IgD-negative memory B cell (primary cell): ENCODE results near the gene NTN5. TPM values are rescaled to one million over a fixed set of nuclear protein-coding genes. Genes with fewer than 3 reads are reported as not detected.
"Not testable (repeated sequence)": the region's sequence is repeated elsewhere in the genome, so short reads cannot be mapped to it uniquely, and the experiment has no call there.

Experiments used
- H3K27ac Mint-ChIP-seq, 3 donors: one replicate each; pipeline ENCODE4 v1.8.0; 2020 to 2022; ENCODE audit warnings: mild to moderate bottlenecking in 3 of 3, mixed read lengths in 3 of 3, moderate library complexity in 1 of 3
- H3K27me3 Mint-ChIP-seq: one replicate; pipeline ENCODE4 v1.8.0; 2021; ENCODE audit warnings: mixed read lengths
- H3K36me3 Mint-ChIP-seq: one replicate; pipeline ENCODE4 v1.8.0; 2020; ENCODE audit warnings: mild to moderate bottlenecking, mixed read lengths
- H3K4me1 Mint-ChIP-seq, 3 donors: one replicate each; pipeline ENCODE4 v1.8.0; 2020 to 2022; ENCODE audit warnings: mixed read lengths in 3 of 3, mild to moderate bottlenecking in 1 of 3
- H3K4me3 Mint-ChIP-seq, 4 donors: one replicate each; pipeline ENCODE4 v1.8.0; 2020 to 2022; ENCODE audit warnings: mild to moderate bottlenecking in 4 of 4, mixed read lengths in 4 of 4, moderate library complexity in 3 of 4
- H3K9me3 Mint-ChIP-seq, 3 donors: one replicate each; pipeline ENCODE4 v1.8.0; 2020 to 2021; ENCODE audit warnings: mixed read lengths in 3 of 3, mild to moderate bottlenecking in 1 of 3
- polyA plus RNA-seq: library from polyadenylated mRNA; unstranded; fragments of 300-500 nt; fragmentation: Illumina TruSeq; gene quantifications from one replicate; pipeline ENCODE4 v1.2.3, GENCODE V29; 2021

NTN5 gene
- polyA plus RNA-seq, 1 donor from 2014 or later: 0.66 TPM

- Mint-ChIP-seq H3K9me3 (no peaks in the 10 kb centered on the region), H3K36me3 (no peaks in the 10 kb centered on the region), H3K27ac (no peak overlapping the region), H3K4me1 (no peaks in the 10 kb centered on the region), H3K4me3 (no peak overlapping the region), H3K27me3 (no peaks in the 10 kb centered on the region)
These were observed 4.1 kb downstream of the NTN5 start for GRCh38 chr19:48668761-48669160.

- H3K9me3 Mint-ChIP-seq: no peaks in the 10 kb centered on the region
- no peaks in the 10 kb centered on the region for H3K4me1 Mint-ChIP-seq
- no peaks in the 10 kb centered on the region for H3K27me3 Mint-ChIP-seq
- no peaks in the 10 kb centered on the region for H3K36me3 Mint-ChIP-seq
- no peak overlapping the region for H3K4me3 Mint-ChIP-seq
- no peak overlapping the region for H3K27ac Mint-ChIP-seq
These were observed 4.5 kb downstream of the NTN5 start for GRCh38 chr19:48668332-48668731.

DNA sequence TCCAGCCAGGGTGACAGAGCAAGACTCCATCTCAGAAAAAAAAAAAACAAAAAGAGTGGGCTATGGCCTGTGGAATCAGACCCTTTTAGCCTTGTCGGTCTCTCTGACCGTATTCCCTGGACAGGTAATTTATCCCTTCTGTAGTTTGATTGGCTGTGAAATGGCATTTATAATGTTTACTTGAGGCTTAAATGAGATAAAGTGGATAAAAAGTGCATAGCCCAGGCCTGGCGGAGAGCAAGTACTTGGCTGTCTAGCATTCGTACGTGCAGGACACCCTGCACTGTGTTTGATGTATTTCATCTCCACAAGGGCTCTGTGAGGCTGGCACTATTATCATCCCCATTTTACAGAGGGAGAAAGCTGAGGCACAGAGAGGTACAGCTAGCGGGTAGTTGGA, 7.0 kb downstream of the NTN5 start:
- Mint-ChIP-seq H3K27me3 (no peaks in the 10 kb centered on the region), H3K9me3 (no peaks in the 10 kb centered on the region), H3K4me3 (no peak overlapping the region), H3K4me1 (peaks cover 5% of the 10 kb centered on the region in 3 donors), H3K36me3 (no peaks in the 10 kb centered on the region), H3K27ac (no peak overlapping the region)

GRCh38 chr19:48664476-48664875, 8.3 kb downstream of the NTN5 start:
- Mint-ChIP-seq H3K9me3 (no peaks in the 10 kb centered on the region), H3K36me3 (no peaks in the 10 kb centered on the region)

GRCh38 chr19:48663667-48664066, 9.2 kb downstream of the NTN5 start:
- Mint-ChIP-seq H3K9me3 (no peaks in the 10 kb centered on the region), H3K4me1 (peaks cover 6 to 13% (median 9%) of the 10 kb centered on the region in 3 donors), H3K4me3 (no peak overlapping the region), H3K27me3 (no peaks in the 10 kb centered on the region), H3K36me3 (no peaks in the 10 kb centered on the region), H3K27ac (no peak overlapping the region)

More at GRCh38 chr19:48664476-48664875, 8.3 kb downstream of the NTN5 start:
- no peak overlapping the region for H3K4me3 Mint-ChIP-seq
- H3K27me3 Mint-ChIP-seq: no peaks in the 10 kb centered on the region
- peaks cover 6 to 10% (median 6%) of the 10 kb centered on the region in 3 donors for H3K4me1 Mint-ChIP-seq
- no peak overlapping the region for H3K27ac Mint-ChIP-seq

DNA sequence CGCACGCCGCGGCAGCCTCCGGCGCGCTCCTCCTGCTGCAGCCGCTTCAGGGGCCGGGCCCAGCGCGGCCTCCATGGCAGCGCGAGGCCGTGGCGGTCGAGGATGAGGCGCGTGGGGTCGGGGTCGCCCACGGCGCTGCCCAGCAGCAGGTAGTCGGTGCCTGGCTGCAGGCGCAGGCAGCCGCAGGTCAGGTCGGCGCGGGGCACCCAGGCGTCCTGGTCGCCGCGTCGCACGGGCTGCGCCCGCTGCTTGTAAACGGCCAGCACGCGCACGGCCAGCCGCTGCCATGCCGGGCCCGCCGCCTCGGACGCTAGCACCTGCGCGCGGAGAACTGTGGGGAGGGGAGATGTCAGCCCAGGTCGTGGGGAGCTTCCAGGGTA, 11.1 kb downstream of the NTN5 start:
- Mint-ChIP-seq H3K27ac (no peak overlapping the region), H3K27me3 (no peaks in the 10 kb centered on the region), H3K36me3 (no peaks in the 10 kb centered on the region), H3K4me1 (peaks cover 8 to 13% (median 10%) of the 10 kb centered on the region in 3 donors), H3K4me3 (no peak overlapping the region), H3K9me3 (no peaks in the 10 kb centered on the region)

- Mint-ChIP-seq H3K27ac (peak overlapping the region; percentile 66 to 99 (median 97)), H3K4me3 (peak overlapping the region; percentile 70 to 95 (median 83)), H3K36me3 (no peaks in the 10 kb centered on the region), H3K4me1 (peaks cover 8 to 13% (median 10%) of the 10 kb centered on the region in 3 donors), H3K27me3 (no peaks in the 10 kb centered on the region), H3K9me3 (no peaks in the 10 kb centered on the region)
These were observed 11.7 kb downstream of the NTN5 start for GRCh38 chr19:48660852-48661710.

DNA sequence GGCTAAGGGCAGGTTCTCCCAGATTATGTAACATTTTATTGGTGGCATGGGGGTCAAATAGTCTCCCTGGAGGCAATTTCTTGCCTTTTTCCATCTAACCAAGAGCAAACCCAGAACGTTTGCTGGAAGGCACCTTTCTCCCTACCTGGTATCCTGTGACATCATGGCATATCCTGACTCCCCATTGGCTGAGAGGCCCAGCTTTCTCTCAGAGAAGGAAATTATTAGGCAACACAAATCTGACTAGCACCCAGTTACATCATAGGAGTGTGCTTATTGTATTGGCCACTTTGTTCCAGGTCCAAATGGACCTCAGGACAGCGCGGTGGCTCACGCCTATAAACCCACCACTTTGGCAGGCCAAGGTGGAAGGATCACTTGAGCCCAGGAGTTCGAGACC, 13.0 kb downstream of the NTN5 start:
- H3K4me1 Mint-ChIP-seq: peaks cover 8 to 13% (median 10%) of the 10 kb centered on the region in 3 donors
- H3K9me3 Mint-ChIP-seq: no peaks in the 10 kb centered on the region
- H3K27me3 Mint-ChIP-seq: no peaks in the 10 kb centered on the region
- H3K36me3 Mint-ChIP-seq: no peaks in the 10 kb centered on the region
- peak overlapping the region in 1 of 3 donors; percentile 37 for H3K27ac Mint-ChIP-seq
- H3K4me3 Mint-ChIP-seq: peak overlapping the region in 2 of 4 donors; percentile 1 to 17

DNA sequence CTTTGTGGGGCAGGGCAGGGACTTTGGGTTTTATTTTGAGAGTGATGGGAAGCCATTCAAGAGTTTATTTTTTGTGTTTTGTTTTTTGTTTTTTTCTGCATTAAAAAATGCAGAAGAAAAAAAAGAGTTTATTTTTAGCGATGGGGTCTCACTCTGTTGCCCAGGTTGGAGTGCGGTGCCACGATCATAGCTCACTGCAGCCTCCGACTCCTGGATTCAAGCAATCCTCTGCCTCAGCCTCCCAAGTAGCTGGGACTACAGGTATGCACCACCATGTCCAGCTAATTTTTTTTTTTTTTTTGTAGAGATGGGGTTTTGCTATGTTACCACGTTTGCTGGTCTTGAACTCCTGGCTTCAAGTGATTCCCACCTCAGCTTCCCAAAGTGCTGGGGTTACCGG, 14.3 kb downstream of the NTN5 start:
- Mint-ChIP-seq H3K36me3 (no peaks in the 10 kb centered on the region), H3K4me3 (no peak overlapping the region), H3K27ac (peak overlapping the region in 1 of 3 donors; percentile 46), H3K4me1 (peaks cover 8 to 13% (median 10%) of the 10 kb centered on the region in 3 donors), H3K27me3 (no peaks in the 10 kb centered on the region), H3K9me3 (no peaks in the 10 kb centered on the region)

DNA sequence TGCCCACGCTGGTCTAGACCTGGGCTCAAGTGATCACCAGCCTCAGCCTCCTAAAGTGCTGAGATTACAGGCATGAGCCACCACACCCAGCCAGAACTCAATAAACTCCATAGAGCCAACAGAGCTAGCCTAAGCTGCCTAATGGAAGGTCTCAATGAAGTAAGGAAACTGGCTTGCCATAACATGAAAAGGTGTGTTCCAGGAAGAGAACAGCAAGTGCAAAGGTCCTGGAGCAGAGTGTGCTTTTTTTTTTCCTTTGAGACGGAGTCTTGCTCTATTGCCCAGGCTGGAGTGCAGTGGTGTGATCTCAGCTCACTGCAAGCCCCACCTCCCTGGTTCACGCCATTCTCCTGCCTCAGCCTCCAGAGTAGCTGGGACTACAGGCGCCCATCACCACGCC, 15.0 kb downstream of the NTN5 start:
- not testable (repeated sequence) for H3K9me3 Mint-ChIP-seq, H3K36me3 Mint-ChIP-seq, H3K4me3 Mint-ChIP-seq, H3K27me3 Mint-ChIP-seq, H3K27ac Mint-ChIP-seq
- peaks cover 8 to 13% (median 10%) of the 10 kb centered on the region in 3 donors for H3K4me1 Mint-ChIP-seq

GRCh38 chr19:48656840-48657474, 15.9 kb downstream of the NTN5 start:
- Mint-ChIP-seq H3K9me3 (no peaks in the 10 kb centered on the region), H3K4me1 (peaks cover 8 to 17% (median 15%) of the 10 kb centered on the region in 3 donors), H3K27me3 (no peaks in the 10 kb centered on the region), H3K4me3 (peak overlapping the region in 1 of 4 donors; percentile 24), H3K36me3 (no peaks in the 10 kb centered on the region), H3K27ac (no peak overlapping the region)

DNA sequence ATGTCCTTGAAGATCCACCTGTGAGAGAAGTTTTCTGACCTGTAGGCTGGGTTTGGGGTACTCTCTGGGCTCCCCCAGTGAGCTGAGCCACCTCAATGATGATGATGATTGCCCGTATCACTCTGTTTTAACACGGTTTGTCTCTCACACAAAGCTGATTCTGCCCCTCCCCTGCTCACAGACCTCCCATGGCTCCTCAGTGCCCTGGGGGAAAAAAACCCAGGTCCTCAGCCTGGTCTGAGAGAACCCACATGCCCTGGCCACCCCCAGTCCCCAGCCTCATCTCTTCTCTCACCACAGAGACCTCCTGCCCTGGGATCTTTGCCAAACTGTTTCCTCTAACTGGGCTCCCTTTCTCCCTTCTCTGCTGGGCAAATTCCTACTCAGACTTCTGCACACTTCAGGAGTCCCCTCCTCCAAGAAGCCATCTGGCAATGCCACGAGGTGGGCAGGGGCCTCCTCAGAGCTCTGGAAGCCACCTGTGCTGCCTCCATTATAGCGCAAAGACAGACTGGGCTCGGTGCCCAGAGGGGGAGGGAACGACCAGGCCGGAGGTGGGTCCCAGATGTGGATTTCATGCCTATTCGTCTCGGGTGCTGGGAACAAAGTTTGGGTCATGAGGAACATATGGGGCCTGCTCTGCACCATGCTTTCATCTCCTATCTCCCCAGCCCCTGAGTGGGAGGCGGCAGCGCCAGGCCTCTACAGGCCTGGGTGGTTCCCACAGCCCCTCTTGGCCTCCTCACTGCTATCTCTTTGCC, 18.3 kb downstream of the NTN5 start:
- no peaks in the 10 kb centered on the region for H3K9me3 Mint-ChIP-seq
- H3K27me3 Mint-ChIP-seq: no peaks in the 10 kb centered on the region
- H3K4me1 Mint-ChIP-seq: peaks cover 8 to 13% (median 10%) of the 10 kb centered on the region in 3 donors
- peak overlapping the region in 1 of 3 donors; percentile 12 for H3K27ac Mint-ChIP-seq
- peak overlapping the region in 2 of 4 donors; percentile 9 to 38 for H3K4me3 Mint-ChIP-seq
- H3K36me3 Mint-ChIP-seq: no peaks in the 10 kb centered on the region

- Mint-ChIP-seq H3K9me3 (peaks cover 0 to 2% (median 0%) of the 10 kb centered on the region in 3 donors), H3K4me3 (peak overlapping the region in 1 of 4 donors; percentile 56), H3K4me1 (peaks cover 11 to 23% (median 20%) of the 10 kb centered on the region in 3 donors), H3K27me3 (no peaks in the 10 kb centered on the region), H3K36me3 (no peaks in the 10 kb centered on the region), H3K27ac (peak overlapping the region; percentile 71 to 90 (median 76))
These were observed 21.2 kb downstream of the NTN5 start for GRCh38 chr19:48651683-48652048.

GRCh38 chr19:48650974-48651682, 21.7 kb downstream of the NTN5 start:
- peak overlapping the region; percentile 37 to 90 (median 86) for H3K27ac Mint-ChIP-seq
- H3K4me3 Mint-ChIP-seq: peak overlapping the region in 1 of 4 donors; percentile 39
- H3K27me3 Mint-ChIP-seq: no peaks in the 10 kb centered on the region
- peaks cover 11 to 23% (median 22%) of the 10 kb centered on the region in 3 donors for H3K4me1 Mint-ChIP-seq
- H3K36me3 Mint-ChIP-seq: no peaks in the 10 kb centered on the region
- H3K9me3 Mint-ChIP-seq: peaks cover 0 to 2% (median 0%) of the 10 kb centered on the region in 3 donors
